Naive thymus-derived CD8-positive, alpha-beta T cell (primary cell): ENCODE results near the gene UAP1L1. TPM values are rescaled to one million over a fixed set of nuclear protein-coding genes. Genes with fewer than 3 reads are reported as not detected.

ENCODE experiments used
- ATAC-seq, 2 donors: fragments of 150-1000 bp; cut with Tn5 transposase in 1 of 2; sonication (Bioruptor Pico), chemical (Tn5 transposase) in 1 of 2; 1 replicate in 1 of 2; 2 replicates in 1 of 2; pipeline ENCODE4 v1.10.0; 2021; ENCODE audit warnings: mild to moderate bottlenecking in 2 of 2, moderate library complexity in 2 of 2
- POLR2A ChIA-PET: fragments of 350-600 bp; sonication (Branson Sonifier 250); formaldehyde crosslinking; loops from one replicate; lab custom pipeline; 2021; ENCODE audit warnings: antibody characterized with exemption; lab: Charles Lee
- DNase-seq, 10 donors: peaks; one replicate each; pipeline versions ENCODE4 v3.0.0 to v3.0.0-alpha.2; 2020 to 2022
- H3K27ac Mint-ChIP-seq, 10 donors: one replicate each; pipeline ENCODE4 v1.8.0; 2020 to 2022; ENCODE audit warnings: mild to moderate bottlenecking in 10 of 10, mixed read lengths in 10 of 10, moderate library complexity in 4 of 10, inconsistent platforms in 1 of 10
- H3K27me3 Mint-ChIP-seq, 5 donors: one replicate each; pipeline ENCODE4 v1.8.0; 2021 to 2022; ENCODE audit warnings: mixed read lengths in 5 of 5
- H3K36me3 Mint-ChIP-seq, 3 donors: one replicate each; pipeline ENCODE4 v1.8.0; 2020 to 2022; ENCODE audit warnings: mixed read lengths in 3 of 3, mild to moderate bottlenecking in 2 of 3, inconsistent platforms in 1 of 3
- H3K4me1 Mint-ChIP-seq, 4 donors: one replicate each; pipeline ENCODE4 v1.8.0; 2021 to 2022; ENCODE audit warnings: mixed read lengths in 4 of 4
- H3K4me3 Mint-ChIP-seq, 10 donors: one replicate each; pipeline ENCODE4 v1.8.0; 2020 to 2022; ENCODE audit warnings: mild to moderate bottlenecking in 10 of 10, mixed read lengths in 10 of 10, moderate library complexity in 6 of 10, inconsistent platforms in 1 of 10
- H3K9me3 Mint-ChIP-seq, 9 donors: one replicate each; pipeline ENCODE4 v1.8.0; 2020 to 2022; ENCODE audit warnings: mixed read lengths in 9 of 9, mild to moderate bottlenecking in 3 of 9, inconsistent platforms in 1 of 9, moderate library complexity in 1 of 9
- polyA plus RNA-seq, 3 donors: library from polyadenylated mRNA; unstranded; fragments of 300-500 nt; fragmentation: Illumina TruSeq; gene quantifications; one replicate each; pipeline ENCODE4 v1.2.3, GENCODE V29; 2021
- total RNA-seq, 8 experiments: library from RNA in 2 of 8; stranded (reverse) in 2 of 8; gene quantifications; one replicate each; pipeline ENCODE4 v1.2.3 and lab custom pipeline; 2021 to 2026

The UAP1L1 gene
- total and polyA plus RNA-seq, 5 experiments from 2014 or later = 2.3 to 28.7 (median 7.8) TPM

DNA sequence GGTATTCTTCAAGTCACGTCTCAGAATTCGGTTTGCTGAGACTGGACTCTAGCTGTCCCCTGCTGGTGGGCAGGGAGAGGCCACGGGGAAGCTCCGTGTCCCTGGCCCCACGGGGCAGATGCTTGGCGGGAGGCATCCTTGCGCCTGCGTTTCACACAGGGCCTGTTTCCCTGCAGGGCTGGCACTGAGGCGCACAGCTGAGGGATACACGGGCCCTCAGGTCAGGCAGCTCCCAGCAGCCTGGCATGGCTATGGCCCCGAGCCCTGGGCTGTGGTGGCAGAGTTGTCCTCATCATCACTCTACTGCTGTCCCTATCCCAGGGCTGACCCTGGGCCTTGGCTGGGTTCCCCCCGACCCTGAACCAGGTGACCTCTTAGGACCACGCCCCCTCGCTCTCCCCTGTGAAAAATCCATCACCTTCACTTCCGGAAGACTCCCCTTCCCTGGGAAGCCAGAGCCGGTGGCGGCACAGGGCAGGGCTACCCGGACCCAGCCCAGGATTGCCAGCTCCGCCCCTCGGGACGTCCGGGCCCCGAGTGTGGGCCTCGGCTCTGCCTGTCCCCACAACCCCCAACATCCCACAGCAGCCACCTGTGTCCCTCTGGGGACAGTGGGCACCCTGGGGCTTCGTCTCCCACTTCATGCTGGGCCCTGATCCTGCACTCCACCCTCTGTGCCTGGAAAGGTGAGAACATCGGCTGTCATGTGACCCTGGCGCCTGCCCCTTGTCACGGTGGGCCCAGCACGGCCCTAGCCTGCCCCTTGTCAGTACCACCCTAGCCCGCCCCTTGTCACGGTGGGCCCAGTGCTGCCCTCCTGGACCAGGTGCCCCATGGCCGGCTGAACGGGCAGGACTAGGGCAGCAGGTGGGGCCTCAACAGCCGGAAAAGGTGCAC, 32.2 kb downstream of the UAP1L1 start:
- Mint-ChIP-seq H3K27me3 (no peaks in the 10 kb centered on the region), H3K9me3 (no peaks in the 10 kb centered on the region), H3K4me1 (peaks cover 0 to 8% (median 3%) of the 10 kb centered on the region in 4 donors), H3K4me3 (no peak overlapping the region), H3K36me3 (peaks cover 0 to 27% (median 2%) of the 10 kb centered on the region in 3 donors), H3K27ac (no peak overlapping the region)
- DNase-seq (no peak), ATAC-seq (no peak)
- POLR2A ChIA-PET = interaction anchor here (1.2 to 1.3 kb wide), 2 partner anchors 13 to 39 kb away, joined by 3 read pairs; partner anchors contain the start of gene SAPCD2

DNA sequence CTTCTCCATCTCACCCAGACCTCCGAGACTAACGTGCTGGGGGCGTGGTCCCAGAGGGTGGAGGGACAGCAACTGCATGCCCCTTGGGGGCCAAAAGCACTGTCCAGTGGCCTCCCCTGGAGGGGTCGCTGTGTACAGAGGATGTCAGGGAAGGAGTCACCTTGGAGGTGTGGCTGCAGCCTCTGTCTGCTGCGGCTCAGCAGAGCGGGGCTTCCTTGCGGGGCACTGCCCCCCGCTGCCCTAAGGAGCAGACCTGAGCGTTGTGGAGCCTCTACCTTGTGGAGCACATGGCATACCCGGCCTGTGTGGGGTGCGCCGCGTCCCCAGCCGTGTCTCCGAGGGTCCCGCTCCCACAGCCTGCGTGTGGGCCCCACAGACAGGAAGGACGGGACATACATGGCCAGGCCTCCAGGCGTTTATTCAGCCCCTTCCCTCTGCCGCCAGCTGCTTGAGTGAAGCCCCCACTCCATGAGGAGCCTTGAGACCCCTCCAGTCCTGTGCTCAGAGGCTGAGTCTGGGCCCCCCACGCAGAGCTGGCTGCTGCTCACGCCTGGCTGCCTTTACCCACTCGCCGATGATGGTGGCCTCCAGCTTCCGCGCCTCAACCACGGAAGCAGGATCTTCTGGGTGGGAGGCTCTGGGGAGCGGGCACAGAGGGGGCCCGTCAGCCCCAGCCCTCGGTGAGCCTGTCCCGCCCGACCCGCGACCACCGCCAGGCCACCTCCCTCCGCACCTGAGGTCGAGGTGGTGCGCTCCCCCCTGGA, 33.0 kb downstream of the UAP1L1 start:
- H3K27me3 Mint-ChIP-seq = no peaks in the 10 kb centered on the region
- peaks cover 0 to 8% (median 3%) of the 10 kb centered on the region in 4 donors for H3K4me1 Mint-ChIP-seq
- POLR2A ChIA-PET = no interaction called here
- peaks cover 0 to 20% (median 2%) of the 10 kb centered on the region in 3 donors for H3K36me3 Mint-ChIP-seq
- H3K9me3 Mint-ChIP-seq = no peaks in the 10 kb centered on the region
- H3K27ac Mint-ChIP-seq = no peak overlapping the region
- DNase-seq (no peak), ATAC-seq (no peak)
- peak overlapping the region in 1 of 10 donors; percentile 10 for H3K4me3 Mint-ChIP-seq

DNA sequence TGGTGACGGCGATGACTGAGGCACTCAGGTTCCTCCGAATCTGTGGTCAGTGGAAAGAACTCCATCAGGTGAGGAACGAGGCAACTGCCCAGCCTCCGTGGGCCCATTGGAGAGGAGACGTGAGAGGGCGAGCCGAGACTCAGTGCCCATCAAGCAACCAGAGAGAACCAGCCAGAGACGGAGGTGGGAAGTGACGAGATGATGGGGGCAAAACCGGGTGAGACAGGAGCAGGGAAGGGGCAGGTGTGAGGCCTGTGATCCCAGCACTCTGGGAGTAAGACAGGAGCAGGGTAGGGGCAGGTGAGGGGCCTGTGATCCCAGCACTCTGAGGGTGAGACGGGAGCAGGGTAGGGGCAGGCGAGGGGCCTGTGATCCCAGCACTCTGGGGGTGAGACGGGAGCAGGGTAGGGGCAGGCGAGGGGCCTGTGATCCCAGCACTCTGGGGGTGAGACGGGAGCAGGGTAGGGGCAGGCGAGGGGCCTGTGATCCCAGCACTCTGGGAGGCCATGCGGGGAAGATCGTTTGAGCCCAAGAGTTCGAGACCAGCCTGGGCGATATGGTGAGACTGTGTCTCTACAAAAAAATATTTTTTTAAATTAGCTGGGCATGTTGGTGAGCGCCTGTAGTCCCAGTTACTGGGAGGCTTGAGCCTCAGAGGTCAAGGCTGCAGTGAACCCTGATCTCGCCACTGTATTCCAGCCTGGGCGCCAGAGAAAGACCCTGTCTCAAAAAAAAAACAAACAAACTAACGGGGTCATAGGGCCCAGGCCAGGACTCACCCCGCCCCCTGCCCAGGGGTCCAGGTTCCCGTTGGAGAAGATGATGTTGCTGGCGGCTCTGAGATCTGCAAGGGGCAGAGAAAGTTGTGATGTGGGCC, 33.8 kb downstream of the UAP1L1 start:
- Mint-ChIP-seq H3K9me3 (no peaks in the 10 kb centered on the region), H3K27ac (peak overlapping the region in 1 of 10 donors; percentile 62), H3K4me3 (peak overlapping the region in 4 of 10 donors; percentile 10 to 80 (median 38)), H3K36me3 (peaks cover 0 to 15% (median 2%) of the 10 kb centered on the region in 3 donors), H3K4me1 (peaks cover 0 to 10% (median 3%) of the 10 kb centered on the region in 4 donors), H3K27me3 (no peaks in the 10 kb centered on the region)
- DNase-seq = no peak
- POLR2A ChIA-PET = no interaction called here
- ATAC-seq = no peak

DNA sequence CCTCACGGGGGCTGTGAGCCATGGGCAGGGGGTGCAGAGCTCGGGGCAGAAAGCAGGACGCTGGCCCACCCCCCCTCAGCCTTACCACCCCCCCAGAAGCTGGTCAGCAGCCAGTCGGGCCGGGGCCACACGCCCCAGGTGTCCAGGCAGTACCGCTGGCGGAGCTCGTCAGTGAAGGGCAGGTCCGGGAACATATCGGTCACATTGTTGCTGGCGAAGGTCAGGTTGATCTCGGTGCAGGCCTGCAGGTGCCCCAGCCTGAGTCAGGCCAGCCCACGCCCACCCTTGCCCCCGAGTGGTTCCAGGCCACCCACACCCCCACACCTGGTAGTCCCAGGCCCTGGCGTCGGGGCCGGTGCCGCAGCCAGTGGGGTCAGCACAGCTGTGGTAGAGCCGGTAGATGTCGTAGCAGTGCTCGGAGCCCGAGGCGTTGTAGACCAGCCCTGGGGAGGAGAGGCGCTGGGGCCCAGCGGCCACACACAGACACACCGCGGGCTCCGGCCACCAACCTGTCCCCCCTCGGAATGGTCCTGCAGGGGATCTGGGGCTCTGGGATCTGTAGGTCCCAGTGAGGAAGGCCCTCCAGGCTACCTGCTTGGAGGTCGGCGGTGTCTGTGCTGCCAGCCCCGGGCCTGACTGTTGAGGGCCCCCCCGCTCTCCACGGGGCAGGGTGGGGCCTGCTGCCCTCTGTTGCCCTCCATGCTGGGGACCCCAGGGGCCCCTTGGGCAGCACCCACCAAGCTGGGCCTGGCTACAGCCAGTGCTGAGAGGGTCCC, 34.7 kb downstream of the UAP1L1 start:
- Mint-ChIP-seq H3K27ac (no peak overlapping the region), H3K27me3 (no peaks in the 10 kb centered on the region), H3K4me1 (peaks cover 0 to 10% (median 3%) of the 10 kb centered on the region in 4 donors), H3K9me3 (no peaks in the 10 kb centered on the region), H3K4me3 (peak overlapping the region in 2 of 10 donors; percentile 18 to 41), H3K36me3 (peaks cover 0 to 15% (median 2%) of the 10 kb centered on the region in 3 donors)
- ATAC-seq (no peak), DNase-seq (no peak)
- POLR2A ChIA-PET = interaction anchor here (0.9 to 3.4 kb wide), 4 partner anchors 14 to 25 kb away, joined by 3 to 20 read pairs (median 10); partner anchors contain the start of gene MAN1B1

DNA sequence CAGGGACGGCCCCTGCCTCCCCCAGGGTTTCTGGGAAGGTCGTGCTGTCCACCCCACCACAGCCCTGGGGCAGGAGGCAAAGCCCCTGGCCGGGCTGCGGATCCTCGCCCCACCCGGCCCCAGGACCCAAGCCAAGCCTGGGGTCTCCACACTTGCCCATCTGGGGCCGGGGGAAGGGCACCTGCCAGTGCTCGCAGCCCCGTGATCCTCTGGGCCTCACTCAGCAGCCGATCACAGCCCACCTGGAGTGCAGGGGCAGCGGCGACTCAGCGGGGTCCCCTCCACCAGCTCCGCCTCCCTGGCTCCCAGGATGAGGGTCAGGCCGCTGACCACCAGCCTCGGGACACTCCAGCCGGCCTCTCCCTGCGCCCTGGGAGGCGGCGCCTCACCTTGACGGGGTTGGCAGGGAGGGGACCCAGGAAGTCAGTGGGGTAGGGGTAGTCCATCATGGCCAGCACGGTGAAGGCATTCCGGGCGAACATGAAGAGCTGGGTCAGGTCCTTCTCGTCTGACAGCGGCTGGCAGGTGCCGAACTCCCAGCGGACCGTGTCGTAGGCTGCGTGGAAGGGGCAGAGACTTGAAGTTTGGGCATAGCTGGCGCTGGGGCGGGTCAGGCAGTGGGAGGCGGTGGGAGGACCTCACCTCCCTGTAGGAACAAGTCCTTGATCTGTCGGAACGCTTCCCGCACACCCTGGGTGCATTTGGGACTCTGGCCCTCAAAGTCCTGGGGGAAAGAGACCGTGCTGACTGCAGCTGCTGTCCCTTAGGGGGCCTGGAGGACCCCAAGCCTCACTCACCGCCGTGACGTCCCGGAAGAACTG, 35.5 kb downstream of the UAP1L1 start:
- no peaks in the 10 kb centered on the region for H3K9me3 Mint-ChIP-seq
- DNase-seq (no peak), ATAC-seq (no peak)
- H3K4me3 Mint-ChIP-seq = peak overlapping the region; percentile 53 to 79 (median 73)
- no peaks in the 10 kb centered on the region for H3K27me3 Mint-ChIP-seq
- peaks cover 0 to 15% (median 2%) of the 10 kb centered on the region in 3 donors for H3K36me3 Mint-ChIP-seq
- POLR2A ChIA-PET = interaction anchor here (0.9 to 3.4 kb wide), 7 partner anchors 14 to 111 kb away, joined by 3 to 20 read pairs (median 6); partner anchors contain the start of genes MAN1B1 and TPRN
- peaks cover 0 to 10% (median 3%) of the 10 kb centered on the region in 4 donors for H3K4me1 Mint-ChIP-seq
- peak overlapping the region in 4 of 10 donors; percentile 11 to 57 (median 38) for H3K27ac Mint-ChIP-seq

- no peaks in the 10 kb centered on the region for H3K27me3 Mint-ChIP-seq
- DNase-seq (peak in 4 of 10 donors; percentile 12 to 37 (median 31)), ATAC-seq (peak; percentile 39 to 57)
- H3K4me3 Mint-ChIP-seq = peak overlapping the region; percentile 45 to 79 (median 73)
- H3K9me3 Mint-ChIP-seq = no peaks in the 10 kb centered on the region
- POLR2A ChIA-PET = interaction anchor here (0.7 to 3.4 kb wide), 9 partner anchors 10 to 110 kb away, joined by 3 to 20 read pairs (median 4); partner anchors contain the start of genes ANAPC2, MAN1B1, SSNA1 and TPRN
- H3K4me1 Mint-ChIP-seq = peaks cover 0 to 10% (median 4%) of the 10 kb centered on the region in 4 donors
- peaks cover 0 to 10% (median 2%) of the 10 kb centered on the region in 3 donors for H3K36me3 Mint-ChIP-seq
- H3K27ac Mint-ChIP-seq = peak overlapping the region in 7 of 10 donors; percentile 11 to 85 (median 60)
Observed at GRCh38 chr9:137113385-137114159, 36.3 kb downstream of the UAP1L1 start.

- peaks cover 0 to 4% (median 2%) of the 10 kb centered on the region in 3 donors for H3K36me3 Mint-ChIP-seq
Observed at GRCh38 chr9:137114220-137114612, 36.9 kb downstream of the UAP1L1 start.

DNA sequence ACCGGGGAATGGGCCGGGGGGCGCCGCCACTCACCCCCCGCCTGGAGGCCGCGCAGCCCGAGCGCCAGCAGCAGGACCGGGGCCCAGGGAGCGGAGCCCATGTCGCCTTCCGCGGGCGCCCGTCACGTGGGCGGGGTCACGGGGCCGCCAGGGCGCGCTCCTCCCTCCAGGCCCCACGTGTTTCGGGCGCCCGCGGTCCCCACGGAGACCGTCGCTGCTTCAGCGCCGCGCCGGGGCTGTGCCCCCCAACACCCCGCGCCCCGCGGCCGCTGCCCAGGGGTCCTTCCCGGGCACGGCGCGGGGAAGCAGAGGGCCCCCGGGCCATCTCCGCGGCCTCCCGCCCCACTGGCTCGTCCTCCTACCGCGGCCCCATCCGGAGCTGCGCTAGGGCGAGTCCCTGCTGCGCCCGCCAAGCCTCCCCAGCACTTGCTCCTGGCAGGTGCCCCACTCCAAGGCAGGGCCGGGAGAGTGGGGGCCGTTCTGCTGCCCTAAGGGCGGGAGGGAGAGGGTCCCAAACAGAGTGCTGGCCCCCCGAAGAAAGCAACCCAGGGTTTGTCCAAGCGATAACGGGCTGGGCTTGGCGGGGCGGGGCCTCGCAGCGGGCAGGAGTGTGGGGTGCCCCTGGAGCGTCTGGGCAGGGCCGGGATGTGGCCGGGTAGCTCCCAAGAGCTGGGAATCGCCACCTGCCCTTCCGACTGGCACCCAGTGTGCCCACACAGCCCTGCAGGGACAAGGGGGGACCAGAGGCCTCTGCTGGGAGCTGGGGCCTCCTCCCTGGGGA, 37.5 kb downstream of the UAP1L1 start, which contains the start of gene DPP7:
DPP7 (minus strand) TSS at position 121 of the 781 bp plus-strand sequence; CDS start at position 101, 20 bp downstream.
- H3K27ac Mint-ChIP-seq = peak within 1 kb of the TSS in 6 of 10 donors; percentile 15 to 80 (median 62)
- H3K9me3 Mint-ChIP-seq = no peaks in the 10 kb centered on the region
- DNase-seq (peak; percentile 67 to 87 (median 78)), ATAC-seq (peak; percentile 94)
- peaks cover 0 to 18% (median 5%) of the 10 kb centered on the region in 4 donors for H3K4me1 Mint-ChIP-seq
- POLR2A ChIA-PET = interaction anchor here (0.6 to 3.4 kb wide), 12 partner anchors 15 to 355 kb away, joined by 3 to 20 read pairs (median 3); partner anchors contain the start of genes MAN1B1, RNF224, SAPCD2 and TUBB4B
- H3K4me3 Mint-ChIP-seq = peak within 1 kb of the TSS; percentile 45 to 79 (median 73)
- H3K36me3 Mint-ChIP-seq = peaks cover 0 to 4% (median 2%) of the 10 kb centered on the region in 3 donors
- H3K27me3 Mint-ChIP-seq = no peaks in the 10 kb centered on the region

More at GRCh38 chr9:137114220-137114612, 36.9 kb downstream of the UAP1L1 start:
- DNase-seq = no peak
- Mint-ChIP-seq H3K9me3 (no peaks in the 10 kb centered on the region), H3K4me1 (peaks cover 0 to 15% (median 5%) of the 10 kb centered on the region in 4 donors), H3K27me3 (no peaks in the 10 kb centered on the region), H3K4me3 (peak overlapping the region in 9 of 10 donors; percentile 22 to 76 (median 57)), H3K27ac (peak overlapping the region in 2 of 10 donors; percentile 9 to 52)
- POLR2A ChIA-PET = interaction anchor here (0.9 to 3.4 kb wide), 9 partner anchors 9 to 122 kb away, joined by 3 to 20 read pairs (median 4); partner anchors contain the start of genes MAN1B1 and TPRN
- peak; percentile 26 to 30 for ATAC-seq
